Stimulated activated effector memory CD8-positive, alpha-beta T cell treated with anti-CD3 and anti-CD28 coated beads, Interleukin-12 subunit alpha, Interleukin-12 subunit beta, amount 100 ng/mL, for 72 hours (primary cell): ENCODE results near the gene AGPS.
"Not testable (repeated sequence)": the region's sequence is repeated elsewhere in the genome, so short reads cannot be mapped to it uniquely, and the experiment has no call there.

Experiments used
- ATAC-seq: fragments of 150-1000 bp; cut with Tn5 transposase; 2 replicates; pipeline ENCODE4 v1.10.0; 2021
- DNase-seq, 2 donors: peaks; one replicate each; pipeline ENCODE4 v3.0.0; 2021 to 2022; ENCODE audit warnings: low spot score in 2 of 2
- H3K27ac Mint-ChIP-seq: one replicate; pipeline ENCODE4 v1.8.0; 2022; ENCODE audit warnings: mild to moderate bottlenecking, mixed read lengths
- H3K36me3 Mint-ChIP-seq: one replicate; pipeline ENCODE4 v1.8.0; 2022; ENCODE audit warnings: mild to moderate bottlenecking, mixed read lengths
- H3K4me1 Mint-ChIP-seq: one replicate; pipeline ENCODE4 v1.8.0; 2022; ENCODE audit warnings: mixed read lengths
- H3K4me3 Mint-ChIP-seq: one replicate; pipeline ENCODE4 v1.8.0; 2022; ENCODE audit warnings: mild to moderate bottlenecking, mixed read lengths
- H3K9me3 Mint-ChIP-seq: one replicate; pipeline ENCODE4 v1.8.0; 2022; ENCODE audit warnings: mixed read lengths

The AGPS gene

GRCh38 chr2:177392373-177393202, at the start of gene AGPS:
AGPS (plus strand) TSS chr2:177392773; CDS start chr2:177392790, 17 bp downstream.
- peak; percentile 93 for ATAC-seq
- H3K36me3 Mint-ChIP-seq: peaks cover 10% of the 10 kb centered on the region
- peaks cover 40% of the 10 kb centered on the region for H3K4me1 Mint-ChIP-seq
- H3K27ac Mint-ChIP-seq: peak within 1 kb of the TSS; percentile 91
- peak within 1 kb of the TSS; percentile 84 for H3K4me3 Mint-ChIP-seq
- DNase-seq: peak; percentile 71 to 86
- no peaks in the 10 kb centered on the region for H3K9me3 Mint-ChIP-seq

- no peaks in the 10 kb centered on the region for H3K4me1 Mint-ChIP-seq
- no peaks in the 10 kb centered on the region for H3K9me3 Mint-ChIP-seq
- DNase-seq (no peak), ATAC-seq (no peak)
- H3K27ac Mint-ChIP-seq: no peak overlapping the region
- H3K36me3 Mint-ChIP-seq: no peaks in the 10 kb centered on the region
- no peak overlapping the region for H3K4me3 Mint-ChIP-seq
These were observed 48.8 kb upstream of the AGPS start for GRCh38 chr2:177343773-177344172.

DNA sequence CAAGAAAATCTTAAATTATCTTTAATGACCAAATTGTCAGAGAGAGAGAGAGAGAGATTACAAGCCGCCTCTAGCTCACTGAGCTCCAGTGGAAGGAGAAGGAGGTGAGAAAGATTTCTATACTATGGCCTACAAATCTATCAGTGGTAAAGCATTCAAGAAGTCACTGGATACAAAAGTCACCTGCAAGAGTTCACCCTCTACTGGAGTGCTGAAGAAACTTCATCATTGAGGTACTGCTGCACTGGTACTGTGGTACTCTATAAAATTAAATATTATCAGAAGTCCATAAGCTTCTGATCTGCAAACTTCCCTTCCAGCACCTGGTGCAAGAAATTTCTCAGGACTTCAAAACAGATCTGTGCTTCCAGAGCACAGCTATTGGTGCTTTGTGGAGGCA, 48.3 kb upstream of the AGPS start:
- Mint-ChIP-seq H3K36me3 (no peaks in the 10 kb centered on the region), H3K4me3 (no peak overlapping the region), H3K9me3 (no peaks in the 10 kb centered on the region), H3K27ac (no peak overlapping the region), H3K4me1 (no peaks in the 10 kb centered on the region)
- DNase-seq: no peak
- no peak for ATAC-seq

DNA sequence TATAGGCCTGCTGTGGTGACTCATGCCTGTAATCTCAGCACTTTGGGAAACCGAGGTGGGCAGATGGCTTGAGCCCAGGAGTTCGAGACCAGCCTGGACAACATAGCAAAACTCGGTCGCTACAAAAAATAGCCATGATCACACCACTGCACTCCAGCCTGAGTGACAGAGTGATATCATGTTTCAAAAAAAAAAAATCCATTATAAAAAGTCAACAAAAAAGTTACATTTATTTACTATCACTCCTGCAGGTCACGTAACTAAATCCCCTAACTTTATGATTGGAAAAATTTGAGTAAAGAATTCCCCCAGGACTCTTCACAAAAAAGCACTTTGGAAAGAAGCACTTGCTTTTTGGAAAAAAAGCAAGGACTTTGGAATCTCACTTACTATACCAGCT, 46.4 kb upstream of the AGPS start:
- ATAC-seq (no peak), DNase-seq (no peak)
- no peaks in the 10 kb centered on the region for H3K9me3 Mint-ChIP-seq
- no peaks in the 10 kb centered on the region for H3K36me3 Mint-ChIP-seq
- no peak overlapping the region for H3K4me3 Mint-ChIP-seq
- no peak overlapping the region for H3K27ac Mint-ChIP-seq
- H3K4me1 Mint-ChIP-seq: no peaks in the 10 kb centered on the region

- Mint-ChIP-seq H3K27ac (no peak overlapping the region), H3K36me3 (no peaks in the 10 kb centered on the region), H3K4me1 (no peaks in the 10 kb centered on the region), H3K4me3 (no peak overlapping the region), H3K9me3 (no peaks in the 10 kb centered on the region)
- DNase-seq (no peak), ATAC-seq (no peak)
These were observed 45.0 kb upstream of the AGPS start for GRCh38 chr2:177347570-177347969.

- Mint-ChIP-seq H3K4me1 (no peaks in the 10 kb centered on the region), H3K36me3 (no peaks in the 10 kb centered on the region), H3K27ac (no peak overlapping the region), H3K9me3 (no peaks in the 10 kb centered on the region), H3K4me3 (no peak overlapping the region)
- no peak for ATAC-seq
- DNase-seq: no peak
These were observed 44.4 kb upstream of the AGPS start for GRCh38 chr2:177348118-177348654.

DNA sequence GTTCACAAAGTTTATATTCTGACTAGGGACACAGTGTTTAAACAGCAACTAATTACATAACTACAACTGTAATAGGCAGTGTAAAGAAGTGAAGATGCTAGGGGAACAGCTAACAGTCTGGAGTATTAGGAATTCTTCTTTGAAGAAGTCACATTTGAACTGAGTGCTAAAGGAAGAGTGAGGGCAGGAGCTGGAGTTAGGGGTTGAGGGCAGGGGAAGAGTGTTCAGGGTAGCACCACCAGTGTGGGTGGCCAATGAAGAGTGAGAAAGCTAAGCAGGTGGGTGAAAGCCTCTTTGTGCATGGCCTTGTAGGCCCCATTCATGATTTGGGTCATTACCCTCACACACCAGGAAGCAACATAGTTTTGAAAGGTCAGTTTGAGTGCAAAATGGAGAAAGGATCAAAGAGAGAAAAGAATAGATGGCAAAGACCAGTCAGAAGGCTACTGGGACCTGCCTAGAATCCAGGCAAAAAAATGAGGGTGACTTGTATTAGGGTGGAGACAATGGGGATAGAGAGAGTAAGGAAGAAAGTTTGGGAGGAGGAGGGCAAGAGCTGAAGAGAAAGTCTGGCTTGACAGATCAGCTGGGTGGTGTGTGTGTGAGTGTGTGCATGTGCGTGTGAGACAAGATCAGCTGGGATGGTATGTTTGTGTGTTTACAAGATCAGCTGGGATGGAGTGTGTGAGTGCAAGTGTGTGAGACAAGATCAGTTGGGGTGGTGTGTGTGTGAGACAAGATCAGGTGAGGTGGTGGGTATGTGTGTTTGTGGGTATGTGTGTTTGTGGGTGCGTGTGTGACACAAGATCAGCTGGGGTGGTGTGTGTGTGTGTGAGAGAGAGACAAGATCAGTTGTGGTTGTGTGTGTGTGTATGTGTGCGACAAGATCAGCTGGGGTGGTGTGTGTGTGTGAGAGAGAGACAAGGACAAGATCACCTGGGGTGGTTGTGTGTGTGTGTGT, 43.6 kb upstream of the AGPS start:
- DNase-seq: no peak
- no peaks in the 10 kb centered on the region for H3K9me3 Mint-ChIP-seq
- H3K27ac Mint-ChIP-seq: no peak overlapping the region
- H3K36me3 Mint-ChIP-seq: no peaks in the 10 kb centered on the region
- no peak for ATAC-seq
- H3K4me3 Mint-ChIP-seq: no peak overlapping the region
- no peaks in the 10 kb centered on the region for H3K4me1 Mint-ChIP-seq

GRCh38 chr2:177350624-177351023, 41.9 kb upstream of the AGPS start:
- not testable (repeated sequence) for H3K9me3 Mint-ChIP-seq, H3K4me3 Mint-ChIP-seq, ATAC-seq, H3K4me1 Mint-ChIP-seq, DNase-seq, H3K27ac Mint-ChIP-seq, H3K36me3 Mint-ChIP-seq

- H3K36me3 Mint-ChIP-seq, H3K9me3 Mint-ChIP-seq, H3K4me1 Mint-ChIP-seq, H3K4me3 Mint-ChIP-seq, H3K27ac Mint-ChIP-seq, ATAC-seq, DNase-seq: not testable (repeated sequence)
These were observed 41.5 kb upstream of the AGPS start for GRCh38 chr2:177351121-177351520.

- Mint-ChIP-seq H3K36me3 (no peaks in the 10 kb centered on the region), H3K4me1 (no peaks in the 10 kb centered on the region), H3K4me3 (no peak overlapping the region), H3K27ac (no peak overlapping the region), H3K9me3 (no peaks in the 10 kb centered on the region)
- DNase-seq: no peak
- ATAC-seq: no peak
These were observed 40.0 kb upstream of the AGPS start for GRCh38 chr2:177352441-177353186.

GRCh38 chr2:177353187-177353478, 39.4 kb upstream of the AGPS start:
- Mint-ChIP-seq H3K4me3 (no peak overlapping the region), H3K4me1 (no peaks in the 10 kb centered on the region), H3K9me3 (no peaks in the 10 kb centered on the region), H3K27ac (no peak overlapping the region), H3K36me3 (no peaks in the 10 kb centered on the region)
- no peak for DNase-seq
- ATAC-seq: no peak

DNA sequence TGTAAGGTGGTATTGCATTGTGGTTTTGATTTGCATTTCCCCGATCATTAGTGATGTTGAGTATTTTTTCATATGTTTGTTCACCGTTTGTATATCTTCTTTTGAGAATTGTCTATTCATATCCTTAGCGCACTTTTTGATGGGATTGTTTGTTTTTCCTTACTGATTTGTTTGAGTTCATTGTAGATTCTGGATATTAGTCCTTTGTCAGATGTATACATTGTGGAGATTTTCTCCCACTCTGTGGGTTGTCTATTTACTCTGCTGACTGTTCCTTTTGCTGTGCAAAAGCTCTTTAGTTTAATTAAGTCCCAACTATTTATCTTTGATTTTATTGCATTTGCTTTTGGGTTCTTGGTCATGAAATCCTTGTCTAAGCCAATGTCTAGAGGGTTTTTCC, 38.0 kb upstream of the AGPS start:
- not testable (repeated sequence) for H3K36me3 Mint-ChIP-seq, DNase-seq, H3K4me1 Mint-ChIP-seq, ATAC-seq, H3K9me3 Mint-ChIP-seq, H3K4me3 Mint-ChIP-seq, H3K27ac Mint-ChIP-seq

- H3K4me1 Mint-ChIP-seq: no peaks in the 10 kb centered on the region
- ATAC-seq (no peak), DNase-seq (no peak)
- no peak overlapping the region for H3K27ac Mint-ChIP-seq
- H3K9me3 Mint-ChIP-seq: no peaks in the 10 kb centered on the region
- no peak overlapping the region for H3K4me3 Mint-ChIP-seq
- H3K36me3 Mint-ChIP-seq: no peaks in the 10 kb centered on the region
These were observed 36.7 kb upstream of the AGPS start for GRCh38 chr2:177355874-177356273.

DNA sequence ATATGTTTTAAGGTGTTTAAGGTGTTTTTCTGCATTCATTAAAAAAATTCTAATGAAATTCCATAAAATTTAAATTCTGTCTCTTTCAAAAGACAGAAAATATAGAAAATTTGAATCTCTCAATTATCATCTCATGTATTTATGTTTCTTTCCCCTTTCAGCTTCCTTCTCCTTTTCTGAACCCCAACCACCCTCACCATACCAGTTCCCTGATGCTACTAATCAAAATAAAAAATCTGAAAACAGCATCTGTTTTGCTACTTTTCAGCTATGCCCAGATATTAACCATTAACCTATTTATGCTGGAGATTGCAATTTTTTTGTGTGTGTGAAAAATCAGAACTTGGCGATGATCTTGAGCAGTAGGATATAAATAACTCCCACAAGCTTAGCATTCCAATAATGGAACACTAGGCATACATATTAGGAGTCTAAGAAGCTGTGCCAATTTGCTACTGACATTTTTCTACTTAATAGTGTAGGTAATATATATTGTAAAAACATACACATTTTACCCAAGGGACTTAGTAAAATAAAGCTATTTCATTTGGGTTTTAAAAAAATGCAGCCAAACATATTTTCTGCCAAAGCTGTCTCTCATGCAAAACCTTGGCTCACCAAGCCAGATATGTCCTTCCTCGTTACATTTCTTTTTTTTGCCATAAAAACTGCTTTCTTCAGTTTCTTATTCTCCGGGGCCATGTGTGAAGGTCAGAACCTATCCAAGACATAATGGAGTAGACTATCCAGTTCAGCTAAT, 32.6 kb upstream of the AGPS start:
- H3K4me1 Mint-ChIP-seq: no peaks in the 10 kb centered on the region

More for the DNA sequence above, 32.6 kb upstream of the AGPS start:
- H3K9me3 Mint-ChIP-seq: no peaks in the 10 kb centered on the region
- no peak overlapping the region for H3K27ac Mint-ChIP-seq
- no peaks in the 10 kb centered on the region for H3K36me3 Mint-ChIP-seq
- DNase-seq (no peak), ATAC-seq (no peak)
- no peak overlapping the region for H3K4me3 Mint-ChIP-seq
